HepG2 (cell line): ENCODE measurements around the gene SPTSSB. TPM values are rescaled to one million over a fixed set of nuclear protein-coding genes. Genes with fewer than 3 reads are reported as not detected.

Experiments
- BHLHE40 ChIP-seq: IDR thresholded peaks from 2 replicates; pipeline ENCODE4 v1.6.1; 2011; ENCODE audit warnings: low read length, improper control_type of control experiment
- GLI4 ChIP-seq: sonication (generic); formaldehyde crosslinking; IDR thresholded peaks from 2 replicates; pipeline ENCODE4 v1.5.1; 2020; ENCODE audit warnings: missing genetic modification reagents, mild to moderate bottlenecking, moderate library complexity, borderline replicate concordance
- HMG20A ChIP-seq: IDR thresholded peaks from 2 replicates; pipeline ENCODE4 v1.6.1; 2016; ENCODE audit warnings: borderline replicate concordance
- MAFF ChIP-seq: IDR thresholded peaks from 2 replicates; pipeline ENCODE4 v1.6.1; 2011; ENCODE audit warnings: low read depth, low read length, improper control_type of control experiment
- RFX3 ChIP-seq: IDR thresholded peaks from 2 replicates; pipeline ENCODE4 v1.6.1; 2016; ENCODE audit warnings: missing biosample characterization, missing genetic modification reagents
- SP140L ChIP-seq: sonication (generic); formaldehyde crosslinking; IDR thresholded peaks from 2 replicates; pipeline ENCODE4 v1.4.0; 2020; ENCODE audit warnings: missing genetic modification reagents, borderline replicate concordance
- STAG1 ChIP-seq: sonication (generic); formaldehyde crosslinking; IDR thresholded peaks from 2 replicates; pipeline ENCODE4 v1.4.0; 2020; ENCODE audit warnings: missing genetic modification reagents
- TCF7 ChIP-seq: sonication (generic); IDR thresholded peaks from 2 replicates; pipeline ENCODE4 v1.6.1; 2016; ENCODE audit warnings: antibody characterized with exemption, low read depth
- XRCC5 ChIP-seq: fragments of 200-400 bp; formaldehyde crosslinking; optimal IDR thresholded peaks from 2 replicates; pipeline ENCODE3; 2017; ENCODE audit warnings: mild to moderate bottlenecking, low read length
- ZMYM2 ChIP-seq: sonication (generic); formaldehyde crosslinking; IDR thresholded peaks from 2 replicates; pipeline ENCODE4 v1.8.0; 2022; ENCODE audit warnings: mild to moderate bottlenecking, missing genetic modification reagents
- ZNF12 ChIP-seq: sonication (generic); formaldehyde crosslinking; IDR thresholded peaks from 2 replicates; pipeline ENCODE4 v1.5.0; 2020; ENCODE audit warnings: missing genetic modification reagents
- ZNF572 ChIP-seq: sonication (generic); formaldehyde crosslinking; IDR thresholded peaks from 2 replicates; pipeline ENCODE4 v1.5.1; 2020; ENCODE audit warnings: mild to moderate bottlenecking, missing genetic modification reagents
- ZNF616 ChIP-seq: sonication (generic); formaldehyde crosslinking; IDR thresholded peaks from 2 replicates; pipeline ENCODE4 v1.5.0; 2020; ENCODE audit warnings: low read depth, mild to moderate bottlenecking, missing genetic modification reagents
- ZNF724P ChIP-seq: sonication (generic); formaldehyde crosslinking; IDR thresholded peaks from 2 replicates; pipeline ENCODE4 v1.8.0; 2022; ENCODE audit warnings: missing genetic modification reagents, borderline replicate concordance
- ZNF737 ChIP-seq: sonication (generic); formaldehyde crosslinking; IDR thresholded peaks from 2 replicates; pipeline ENCODE4 v1.5.0; 2020; ENCODE audit warnings: missing genetic modification reagents, mild to moderate bottlenecking, borderline replicate concordance
- ZNF781 ChIP-seq: sonication (generic); formaldehyde crosslinking; IDR thresholded peaks from 2 replicates; pipeline ENCODE4 v1.5.1; 2020; ENCODE audit warnings: borderline replicate concordance, mild to moderate bottlenecking, missing genetic modification reagents; ENCODE audit errors: not compliant biosample characterization
- ZSCAN21 ChIP-seq: sonication (generic); formaldehyde crosslinking; IDR thresholded peaks from 2 replicates; pipeline ENCODE4 v1.8.0; 2022; ENCODE audit warnings: mild to moderate bottlenecking, missing genetic modification reagents, moderate library complexity, borderline replicate concordance
- polyA plus RNA-seq, 8 experiments: library from polyadenylated mRNA; depleted of rRNA in 3 of 8; stranded (reverse) in 7 of 8; unstranded in 1 of 8; fragments of >200 nt; fragmentation: Illumina TruSeq in 4 of 8; extraction: Trizol in 4 of 8; gene quantifications; 2 replicates each; pipeline versions ENCODE4 v1.2.1 to v1.2.3, GENCODE V29; 2011 to 2016; ENCODE audit warnings: low read depth in 4 of 8, missing spikeins in 1 of 8, mixed read lengths in 1 of 8; ENCODE audit not compliant: insufficient read depth in 1 of 8
- total RNA-seq, 5 experiments: library from RNA; depleted of rRNA; stranded (reverse); fragments of >200 nt; fragmentation: Illumina TruSeq; extraction: Trizol; gene quantifications; 2 replicates each; pipeline ENCODE4 v1.2.3, GENCODE V29; 2016; ENCODE audit warnings: low read depth in 1 of 5
- TF ChIP-seq, protein P1 (sequence below): sonication (generic); formaldehyde crosslinking; IDR thresholded peaks from 2 replicates; pipeline ENCODE4 v1.4.0; 2020; ENCODE audit warnings: mild to moderate bottlenecking, missing genetic modification reagents, borderline replicate concordance
- TF ChIP-seq, protein P2 (sequence below): sonication (generic); formaldehyde crosslinking; IDR thresholded peaks from 2 replicates; pipeline ENCODE4 v1.8.0; 2022; ENCODE audit warnings: mild to moderate bottlenecking, missing genetic modification reagents, moderate library complexity
- TF ChIP-seq, protein P3 (sequence below): sonication (generic); formaldehyde crosslinking; IDR thresholded peaks from 2 replicates; pipeline ENCODE4 v1.4.0; 2020; ENCODE audit warnings: missing genetic modification reagents
- TF ChIP-seq, protein P4 (sequence below): sonication (generic); formaldehyde crosslinking; IDR thresholded peaks from 2 replicates; pipeline ENCODE4 v1.5.0; 2020; ENCODE audit warnings: missing genetic modification reagents

The SPTSSB gene
- total and polyA plus RNA-seq, 2 of the 13 experiments (the other 11 are each of a cell fraction or from before 2014, with no cell fraction given), result 0.51 to 2.4 TPM

DNA sequence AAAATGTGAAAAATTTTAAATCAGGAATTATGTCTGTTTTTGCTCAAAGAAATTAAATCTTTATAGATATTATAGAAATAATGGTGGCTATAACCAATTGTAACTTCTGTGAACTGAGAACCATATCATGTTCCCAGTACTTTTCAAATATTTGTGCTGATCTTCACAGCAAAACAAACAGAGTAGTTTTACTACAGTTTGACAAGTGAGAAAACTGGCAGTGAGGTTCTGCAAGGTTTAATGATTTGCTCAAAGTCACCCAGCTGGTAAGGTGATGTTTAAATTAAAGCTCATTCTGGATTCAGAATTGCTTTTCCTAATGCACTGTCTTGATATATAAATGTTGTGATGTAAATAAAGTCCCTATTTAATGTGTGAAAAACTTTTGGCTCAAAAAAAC, 22.0 kb upstream of the SPTSSB start (continued):
- TF ChIP-seq ZNF572, result no peak
- no peak for TF ChIP-seq ZNF724P (CRISPR knock-in tag)
- no peak for TF ChIP-seq XRCC5
- no peak for TF ChIP-seq SP140L (CRISPR knock-in tag)
- TF ChIP-seq ZMYM2 (CRISPR knock-in tag), result no peak
- TF ChIP-seq GLI4, result no peak
- TF ChIP-seq ZNF737, result no peak
- TF ChIP-seq HMG20A (CRISPR knock-in tag), result peak; percentile 17; the same call in 1 of the 2 replicates
- TF ChIP-seq ZNF781 (CRISPR knock-in tag), result no peak
- TF ChIP-seq TCF7, result peak; percentile 22; the same call in 1 of the 2 replicates
- TF ChIP-seq, protein P1, sequence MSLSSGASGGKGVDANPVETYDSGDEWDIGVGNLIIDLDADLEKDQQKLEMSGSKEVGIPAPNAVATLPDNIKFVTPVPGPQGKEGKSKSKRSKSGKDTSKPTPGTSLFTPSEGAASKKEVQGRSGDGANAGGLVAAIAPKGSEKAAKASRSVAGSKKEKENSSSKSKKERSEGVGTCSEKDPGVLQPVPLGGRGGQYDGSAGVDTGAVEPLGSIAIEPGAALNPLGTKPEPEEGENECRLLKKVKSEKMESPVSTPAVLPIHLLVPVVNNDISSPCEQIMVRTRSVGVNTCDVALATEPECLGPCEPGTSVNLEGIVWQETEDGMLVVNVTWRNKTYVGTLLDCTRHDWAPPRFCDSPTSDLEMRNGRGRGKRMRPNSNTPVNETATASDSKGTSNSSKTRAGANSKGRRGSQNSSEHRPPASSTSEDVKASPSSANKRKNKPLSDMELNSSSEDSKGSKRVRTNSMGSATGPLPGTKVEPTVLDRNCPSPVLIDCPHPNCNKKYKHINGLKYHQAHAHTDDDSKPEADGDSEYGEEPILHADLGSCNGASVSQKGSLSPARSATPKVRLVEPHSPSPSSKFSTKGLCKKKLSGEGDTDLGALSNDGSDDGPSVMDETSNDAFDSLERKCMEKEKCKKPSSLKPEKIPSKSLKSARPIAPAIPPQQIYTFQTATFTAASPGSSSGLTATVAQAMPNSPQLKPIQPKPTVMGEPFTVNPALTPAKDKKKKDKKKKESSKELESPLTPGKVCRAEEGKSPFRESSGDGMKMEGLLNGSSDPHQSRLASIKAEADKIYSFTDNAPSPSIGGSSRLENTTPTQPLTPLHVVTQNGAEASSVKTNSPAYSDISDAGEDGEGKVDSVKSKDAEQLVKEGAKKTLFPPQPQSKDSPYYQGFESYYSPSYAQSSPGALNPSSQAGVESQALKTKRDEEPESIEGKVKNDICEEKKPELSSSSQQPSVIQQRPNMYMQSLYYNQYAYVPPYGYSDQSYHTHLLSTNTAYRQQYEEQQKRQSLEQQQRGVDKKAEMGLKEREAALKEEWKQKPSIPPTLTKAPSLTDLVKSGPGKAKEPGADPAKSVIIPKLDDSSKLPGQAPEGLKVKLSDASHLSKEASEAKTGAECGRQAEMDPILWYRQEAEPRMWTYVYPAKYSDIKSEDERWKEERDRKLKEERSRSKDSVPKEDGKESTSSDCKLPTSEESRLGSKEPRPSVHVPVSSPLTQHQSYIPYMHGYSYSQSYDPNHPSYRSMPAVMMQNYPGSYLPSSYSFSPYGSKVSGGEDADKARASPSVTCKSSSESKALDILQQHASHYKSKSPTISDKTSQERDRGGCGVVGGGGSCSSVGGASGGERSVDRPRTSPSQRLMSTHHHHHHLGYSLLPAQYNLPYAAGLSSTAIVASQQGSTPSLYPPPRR (CRISPR knock-in tag), result peak; percentile 39; the same call in 1 of the 2 replicates
- TF ChIP-seq BHLHE40, result no peak
- no peak for TF ChIP-seq STAG1 (CRISPR knock-in tag)
- no peak for TF ChIP-seq ZSCAN21
- TF ChIP-seq MAFF, result no peak
- TF ChIP-seq, protein P2, sequence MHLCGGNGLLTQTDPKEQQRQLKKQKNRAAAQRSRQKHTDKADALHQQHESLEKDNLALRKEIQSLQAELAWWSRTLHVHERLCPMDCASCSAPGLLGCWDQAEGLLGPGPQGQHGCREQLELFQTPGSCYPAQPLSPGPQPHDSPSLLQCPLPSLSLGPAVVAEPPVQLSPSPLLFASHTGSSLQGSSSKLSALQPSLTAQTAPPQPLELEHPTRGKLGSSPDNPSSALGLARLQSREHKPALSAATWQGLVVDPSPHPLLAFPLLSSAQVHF (CRISPR knock-in tag), result no peak
- no peak for TF ChIP-seq RFX3
- TF ChIP-seq, protein P3, sequence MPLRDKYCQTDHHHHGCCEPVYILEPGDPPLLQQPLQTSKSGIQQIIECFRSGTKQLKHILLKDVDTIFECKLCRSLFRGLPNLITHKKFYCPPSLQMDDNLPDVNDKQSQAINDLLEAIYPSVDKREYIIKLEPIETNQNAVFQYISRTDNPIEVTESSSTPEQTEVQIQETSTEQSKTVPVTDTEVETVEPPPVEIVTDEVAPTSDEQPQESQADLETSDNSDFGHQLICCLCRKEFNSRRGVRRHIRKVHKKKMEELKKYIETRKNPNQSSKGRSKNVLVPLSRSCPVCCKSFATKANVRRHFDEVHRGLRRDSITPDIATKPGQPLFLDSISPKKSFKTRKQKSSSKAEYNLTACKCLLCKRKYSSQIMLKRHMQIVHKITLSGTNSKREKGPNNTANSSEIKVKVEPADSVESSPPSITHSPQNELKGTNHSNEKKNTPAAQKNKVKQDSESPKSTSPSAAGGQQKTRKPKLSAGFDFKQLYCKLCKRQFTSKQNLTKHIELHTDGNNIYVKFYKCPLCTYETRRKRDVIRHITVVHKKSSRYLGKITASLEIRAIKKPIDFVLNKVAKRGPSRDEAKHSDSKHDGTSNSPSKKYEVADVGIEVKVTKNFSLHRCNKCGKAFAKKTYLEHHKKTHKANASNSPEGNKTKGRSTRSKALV, result 0 out of 2 replicates have a peak, but pooled peaks have one; percentile 26
- no peak for TF ChIP-seq ZNF616 (CRISPR knock-in tag)
- TF ChIP-seq, protein P4, sequence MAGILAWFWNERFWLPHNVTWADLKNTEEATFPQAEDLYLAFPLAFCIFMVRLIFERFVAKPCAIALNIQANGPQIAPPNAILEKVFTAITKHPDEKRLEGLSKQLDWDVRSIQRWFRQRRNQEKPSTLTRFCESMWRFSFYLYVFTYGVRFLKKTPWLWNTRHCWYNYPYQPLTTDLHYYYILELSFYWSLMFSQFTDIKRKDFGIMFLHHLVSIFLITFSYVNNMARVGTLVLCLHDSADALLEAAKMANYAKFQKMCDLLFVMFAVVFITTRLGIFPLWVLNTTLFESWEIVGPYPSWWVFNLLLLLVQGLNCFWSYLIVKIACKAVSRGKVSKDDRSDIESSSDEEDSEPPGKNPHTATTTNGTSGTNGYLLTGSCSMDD (CRISPR knock-in tag), result no peak
- TF ChIP-seq ZNF12, result no peak
